Fibroblast of mammary gland (primary cell): ENCODE measurements around the gene LRRN4.
"Not testable (repeated sequence)": the region's sequence is repeated elsewhere in the genome, so short reads cannot be mapped to it uniquely, and the experiment has no call there.

Experiments used
- DNase-seq: peaks from one replicate; pipeline ENCODE4 v3.0.0-alpha.2; 2010; ENCODE audit warnings: low read depth
- H3K4me3 ChIP-seq: 2 replicates; pipeline ENCODE4 v1.5.1; 2011; ENCODE audit warnings: low read depth, mild to moderate bottlenecking, low read length, moderate library complexity; ENCODE audit not compliant: control insufficient read depth
- CTCF ChIP-seq: conservative IDR thresholded peaks from 2 replicates; pipeline ENCODE4 v1.5.1; 2011; ENCODE audit warnings: low read depth, low read length, inconsistent platforms; ENCODE audit not compliant: control insufficient read depth, insufficient read depth

LRRN4 gene

GRCh38 chr20:6055161-6055783 lies 1.4 kb upstream of the LRRN4 start:
- DNase-seq, result no peak
- no peak overlapping the region for H3K4me3 ChIP-seq
- no peak for TF ChIP-seq CTCF

- DNase-seq, H3K4me3 ChIP-seq: not testable (repeated sequence)
These were observed 810 bp upstream of the LRRN4 start for GRCh38 chr20:6054689-6055051.

- no peak for TF ChIP-seq CTCF
- H3K4me3 ChIP-seq, result no peak overlapping the region
- no peak for DNase-seq
These were observed 640 bp downstream of the LRRN4 start for GRCh38 chr20:6053064-6053775.

- H3K4me3 ChIP-seq, result no peak overlapping the region
- peak; percentile 58 for DNase-seq
- no peak for TF ChIP-seq CTCF
These were observed 2.4 kb downstream of the LRRN4 start for GRCh38 chr20:6051505-6051904.

- TF ChIP-seq CTCF, result no peak
- DNase-seq, result no peak
- no peak overlapping the region for H3K4me3 ChIP-seq
These were observed 5.5 kb downstream of the LRRN4 start for GRCh38 chr20:6048391-6048790.

- no peak for TF ChIP-seq CTCF
- no peak overlapping the region for H3K4me3 ChIP-seq
- DNase-seq, result no peak
These were observed 7.4 kb downstream of the LRRN4 start for GRCh38 chr20:6046432-6046831.

GRCh38 chr20:6045566-6045965 lies 8.3 kb downstream of the LRRN4 start:
- DNase-seq, result peak; percentile 74

More at GRCh38 chr20:6045566-6045965, 8.3 kb downstream of the LRRN4 start:
- no peak overlapping the region for H3K4me3 ChIP-seq
- TF ChIP-seq CTCF, result no peak
